HepG2 (cell line): ENCODE data around the gene PLCB1. TPM values are rescaled to one million over a fixed set of nuclear protein-coding genes. Genes with fewer than 3 reads are reported as not detected.

Source experiments
- ATAC-seq: fragments of 200-7000 bp; cut with Tn5 transposase; 3 replicates; pipeline ENCODE4 v1.9.1; 2020; ENCODE audit warnings: mild to moderate bottlenecking, moderate library complexity
- BruUV-seq: library from RNA; stranded (reverse); fragments of 400-500 nt; replicated peaks from 2 replicates; lab custom pipeline; 2021; lab: Mats Ljungman, UMichigan
- CTCF ChIA-PET: fragments of 300-600 bp; formaldehyde crosslinking; extraction: SDS; loops from one replicate; lab custom pipeline; 2021; ENCODE audit warnings: low total read pairs, inconsistent platforms, low intra/inter-chr PET ratio; lab: Yijun Ruan, JAX
- POLR2A ChIA-PET: fragments of 350-600 bp; sonication (Branson Sonifier 250); formaldehyde crosslinking; loops from one replicate; lab custom pipeline; 2020; ENCODE audit warnings: antibody characterized with exemption, inconsistent platforms; lab: Yijun Ruan, JAX
- DNase-seq: peaks from one replicate; pipeline ENCODE4 v3.0.0-alpha.2; 2015; ENCODE audit warnings: low spot score
- FAIRE-seq: peaks from 3 replicates; lab custom pipeline; 2011; peaks lifted over from hg19 to GRCh38; lab: Jason Lieb, UNC
- H2AFZ ChIP-seq: one replicate; pipeline ENCODE4 v1.6.1; 2011; ENCODE audit warnings: low read length, inconsistent platforms
- H3K27ac ChIP-seq: fragments of 300-600 bp; 3 replicates; pipeline ENCODE4 v1.8.0; 2011; ENCODE audit warnings: mixed run types, mild to moderate bottlenecking, mixed read lengths, low read length, inconsistent platforms; ENCODE audit not compliant: insufficient read depth; ENCODE audit errors: extremely low read length
- H3K27me3 ChIP-seq, 2 experiments: fragments of 200-600 bp in 1 of 2; 2 replicates in 1 of 2; 3 replicates in 1 of 2; pipeline versions ENCODE4 v1.6.0 to v1.8.0; 2011; ENCODE audit warnings: low read length in 2 of 2, mild to moderate bottlenecking in 2 of 2, moderate library complexity in 2 of 2, inconsistent platforms in 1 of 2; ENCODE audit not compliant: insufficient read depth in 2 of 2, control insufficient read depth in 1 of 2
- H3K36me3 ChIP-seq, 2 experiments: fragments of 200-600 bp in 1 of 2; replicated peaks in 1 of 2; 2 replicates in 1 of 2; 3 replicates in 1 of 2; pipeline versions ENCODE4 v1.5.1 to v1.8.0; 2011; ENCODE audit warnings: low read length in 2 of 2, inconsistent platforms in 1 of 2; ENCODE audit not compliant: insufficient read depth in 2 of 2, control insufficient read depth in 1 of 2
- H3K4me1 ChIP-seq: 2 replicates; pipeline ENCODE4 v1.5.1; 2012; ENCODE audit warnings: low read length, inconsistent platforms; ENCODE audit not compliant: insufficient read depth
- H3K4me2 ChIP-seq: 2 replicates; pipeline ENCODE4 v1.6.0; 2011; ENCODE audit warnings: low read depth, low read length, inconsistent platforms
- H3K4me3 ChIP-seq, 3 experiments: fragments of 200-600 bp in 1 of 3; sonication (generic), shearing (Covaris generic) in 1 of 3; replicated peaks in 1 of 3; 2 replicates each; pipeline ENCODE4 v1.5.1; 2011 to 2016; ENCODE audit warnings: low read length in 3 of 3, inconsistent platforms in 2 of 3, low read depth in 2 of 3, mild to moderate bottlenecking in 2 of 3, control low read depth in 1 of 3, mixed read lengths in 1 of 3; ENCODE audit not compliant: insufficient read depth in 1 of 3
- H3K79me2 ChIP-seq: one replicate; pipeline ENCODE4 v1.6.1; 2011; ENCODE audit warnings: low read length, inconsistent platforms; ENCODE audit not compliant: insufficient read depth
- H3K9ac ChIP-seq: 2 replicates; pipeline ENCODE4 v1.6.0; 2011; ENCODE audit warnings: mild to moderate bottlenecking, low read depth, low read length, inconsistent platforms; ENCODE audit not compliant: insufficient read depth
- H3K9me3 ChIP-seq: 2 replicates; pipeline ENCODE4 v1.5.1; 2012; ENCODE audit warnings: mild to moderate bottlenecking, low read length
- H4K20me1 ChIP-seq: 2 replicates; pipeline ENCODE4 v1.6.0; 2011; ENCODE audit warnings: inconsistent platforms, mild to moderate bottlenecking, low read length, moderate library complexity; ENCODE audit not compliant: insufficient read depth
- AKAP8 ChIP-seq: sonication (generic); formaldehyde crosslinking; IDR thresholded peaks from 2 replicates; pipeline ENCODE4 v1.5.1; 2020; ENCODE audit warnings: mild to moderate bottlenecking, missing genetic modification reagents
- CREM ChIP-seq, 2 experiments: sonication (generic) in 1 of 2; formaldehyde crosslinking in 1 of 2; IDR thresholded peaks; 2 replicates each; pipeline versions ENCODE4 v1.4.0 to v1.6.1; 2016 to 2020; ENCODE audit warnings: antibody characterized with exemption in 1 of 2, mild to moderate bottlenecking in 1 of 2, missing genetic modification reagents in 1 of 2
- EP300 ChIP-seq, 3 experiments: sonication (generic) in 1 of 3; formaldehyde crosslinking in 1 of 3; IDR thresholded peaks; 2 replicates each; pipeline versions ENCODE4 v1.5.1 to v1.6.1; 2011 to 2020; ENCODE audit warnings: low read depth in 2 of 3, low read length in 2 of 3, borderline replicate concordance in 1 of 3, improper control_type of control experiment in 1 of 3, mild to moderate bottlenecking in 1 of 3, missing genetic modification reagents in 1 of 3, moderate library complexity in 1 of 3
- FOXJ3 ChIP-seq: sonication (generic); formaldehyde crosslinking; IDR thresholded peaks from 2 replicates; pipeline ENCODE4 v1.4.0; 2020; ENCODE audit warnings: missing genetic modification reagents, mild to moderate bottlenecking, borderline replicate concordance
- GTF3A ChIP-seq: sonication (generic); formaldehyde crosslinking; conservative IDR thresholded peaks from 2 replicates; pipeline ENCODE4 v1.4.0; 2020; ENCODE audit warnings: mild to moderate bottlenecking, missing genetic modification reagents
- HDAC2 ChIP-seq: sonication (generic); formaldehyde crosslinking; IDR thresholded peaks from 2 replicates; pipeline ENCODE4 v1.4.0; 2020; ENCODE audit warnings: missing genetic modification reagents
- RAD51 ChIP-seq: fragments of 450-650 bp; IDR thresholded peaks from 2 replicates; pipeline ENCODE4 v1.6.1; 2016; ENCODE audit warnings: borderline replicate concordance
- RNF2 ChIP-seq: fragments of 450-650 bp; conservative IDR thresholded peaks from 2 replicates; pipeline ENCODE4 v1.6.1; 2016; ENCODE audit warnings: low read depth
- SALL2 ChIP-seq: sonication (generic); formaldehyde crosslinking; IDR thresholded peaks from 2 replicates; pipeline ENCODE4 v1.8.1; 2023; ENCODE audit warnings: mild to moderate bottlenecking, missing genetic modification reagents, inconsistent platforms
- SSRP1 ChIP-seq: IDR thresholded peaks from 2 replicates; pipeline ENCODE4 v1.6.1; 2016; ENCODE audit warnings: control low read depth
- ZFX ChIP-seq: sonication (generic); formaldehyde crosslinking; IDR thresholded peaks from 2 replicates; pipeline ENCODE4 v1.4.0; 2020; ENCODE audit warnings: mild to moderate bottlenecking, low read depth, missing genetic modification reagents, moderate library complexity
- ZNF207 ChIP-seq: fragments of 450-650 bp; IDR thresholded peaks from 2 replicates; pipeline ENCODE4 v1.6.1; 2016; ENCODE audit warnings: antibody characterized with exemption, borderline replicate concordance
- ZNF468 ChIP-seq: sonication (generic); formaldehyde crosslinking; IDR thresholded peaks from 2 replicates; pipeline ENCODE4 v1.8.0; 2022; ENCODE audit warnings: mild to moderate bottlenecking, moderate library complexity, missing genetic modification reagents
- ZNF607 ChIP-seq: sonication (generic); formaldehyde crosslinking; IDR thresholded peaks from 2 replicates; pipeline ENCODE4 v1.5.1; 2020; ENCODE audit warnings: missing genetic modification reagents, mild to moderate bottlenecking, borderline replicate concordance
- ZNF670 ChIP-seq: sonication (generic); formaldehyde crosslinking; IDR thresholded peaks from 2 replicates; pipeline ENCODE4 v1.8.0; 2022; ENCODE audit warnings: mild to moderate bottlenecking, missing genetic modification reagents, borderline replicate concordance
- ZSCAN25 ChIP-seq: sonication (generic); formaldehyde crosslinking; IDR thresholded peaks from 2 replicates; pipeline ENCODE4 v1.8.0; 2022; ENCODE audit warnings: mild to moderate bottlenecking, missing genetic modification reagents
- in situ Hi-C: cut with HindIII; loops from 2 replicates; pipeline ENCODE4 v1.10.0; 2017; ENCODE audit warnings: low pct_unique_long_range_greater_than_20kb; ENCODE audit not compliant: extremely low pct_ligation_motif_present
- intact Hi-C: fragments of 100-400 bp; cut with micrococcal nuclease; formaldehyde crosslinking; loops from one replicate; pipeline ENCODE4 v1.10.0; 2022; ENCODE audit not compliant: unreplicated experiment
- polyA plus RNA-seq, 8 experiments: library from polyadenylated mRNA; depleted of rRNA in 3 of 8; stranded (reverse) in 7 of 8; unstranded in 1 of 8; fragments of >200 nt; fragmentation: Illumina TruSeq in 4 of 8; extraction: Trizol in 4 of 8; gene quantifications; 2 replicates each; pipeline versions ENCODE4 v1.2.1 to v1.2.3, GENCODE V29; 2011 to 2016; ENCODE audit warnings: low read depth in 4 of 8, missing spikeins in 1 of 8, mixed read lengths in 1 of 8; ENCODE audit not compliant: insufficient read depth in 1 of 8
- total RNA-seq, 5 experiments: library from RNA; depleted of rRNA; stranded (reverse); fragments of >200 nt; fragmentation: Illumina TruSeq; extraction: Trizol; gene quantifications; 2 replicates each; pipeline ENCODE4 v1.2.3, GENCODE V29; 2016; ENCODE audit warnings: low read depth in 1 of 5
- TF ChIP-seq, protein P1 (sequence below): IDR thresholded peaks from 2 replicates; pipeline ENCODE4 v1.6.1; 2016; ENCODE audit warnings: low read depth, missing genetic modification reagents, missing compliant biosample characterization
- TF ChIP-seq, protein P2 (sequence below): sonication (generic); formaldehyde crosslinking; IDR thresholded peaks from 2 replicates; pipeline ENCODE4 v1.5.0; 2020; ENCODE audit warnings: missing genetic modification reagents
- TF ChIP-seq, protein P3 (sequence below): sonication (generic); formaldehyde crosslinking; IDR thresholded peaks from 2 replicates; pipeline ENCODE4 v1.4.0; 2020; ENCODE audit warnings: mild to moderate bottlenecking, missing genetic modification reagents

PLCB1 gene
- total and polyA plus RNA-seq, 2 of the 13 experiments (the other 11 are each of a cell fraction or from before 2014, with no cell fraction given) = 42.4 to 55.9 TPM

DNA sequence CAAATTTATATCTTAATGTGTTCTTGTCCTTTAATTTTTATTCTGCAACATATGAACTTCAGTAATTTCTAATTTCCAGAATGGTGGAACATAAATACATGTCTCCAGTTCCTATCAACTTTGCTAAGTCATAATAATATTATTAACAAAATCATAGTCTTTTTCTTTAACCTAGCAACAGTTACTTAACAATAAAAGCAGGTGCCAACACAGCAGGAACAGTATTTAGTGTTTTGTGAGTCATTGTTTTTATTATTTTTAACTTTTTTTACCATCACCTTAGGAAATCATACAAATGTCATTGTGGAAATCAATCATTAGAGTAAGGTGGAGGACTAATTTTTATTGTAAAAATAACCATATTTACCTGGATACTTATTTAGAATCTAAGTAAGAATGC is 133.5 kb downstream of the PLCB1 start:
- H3K9me3 ChIP-seq = no peaks in the 10 kb centered on the region
- in situ Hi-C loops (no loop called here), intact Hi-C loops (no loop called here)
- H3K27ac ChIP-seq = no peak overlapping the region
- H3K27me3 ChIP-seq = no peaks in the 10 kb centered on the region
- CTCF ChIA-PET = no interaction called here
- FAIRE-seq (no peak), DNase-seq (no peak), ATAC-seq (no peak)
- H2AFZ ChIP-seq = no peak overlapping the region
- H3K4me1 ChIP-seq = no peaks in the 10 kb centered on the region
- no peaks in the 10 kb centered on the region for H3K79me2 ChIP-seq
- no peak overlapping the region for H3K9ac ChIP-seq
- no TSS peak for BruUV-seq
- H4K20me1 ChIP-seq = no peaks in the 10 kb centered on the region; the same call in 1 of the 2 replicates
- H3K4me2 ChIP-seq = no peak overlapping the region
- POLR2A ChIA-PET = no interaction called here
- no peak for TF ChIP-seq SALL2 (CRISPR knock-in tag)
- TF ChIP-seq, protein P1, sequence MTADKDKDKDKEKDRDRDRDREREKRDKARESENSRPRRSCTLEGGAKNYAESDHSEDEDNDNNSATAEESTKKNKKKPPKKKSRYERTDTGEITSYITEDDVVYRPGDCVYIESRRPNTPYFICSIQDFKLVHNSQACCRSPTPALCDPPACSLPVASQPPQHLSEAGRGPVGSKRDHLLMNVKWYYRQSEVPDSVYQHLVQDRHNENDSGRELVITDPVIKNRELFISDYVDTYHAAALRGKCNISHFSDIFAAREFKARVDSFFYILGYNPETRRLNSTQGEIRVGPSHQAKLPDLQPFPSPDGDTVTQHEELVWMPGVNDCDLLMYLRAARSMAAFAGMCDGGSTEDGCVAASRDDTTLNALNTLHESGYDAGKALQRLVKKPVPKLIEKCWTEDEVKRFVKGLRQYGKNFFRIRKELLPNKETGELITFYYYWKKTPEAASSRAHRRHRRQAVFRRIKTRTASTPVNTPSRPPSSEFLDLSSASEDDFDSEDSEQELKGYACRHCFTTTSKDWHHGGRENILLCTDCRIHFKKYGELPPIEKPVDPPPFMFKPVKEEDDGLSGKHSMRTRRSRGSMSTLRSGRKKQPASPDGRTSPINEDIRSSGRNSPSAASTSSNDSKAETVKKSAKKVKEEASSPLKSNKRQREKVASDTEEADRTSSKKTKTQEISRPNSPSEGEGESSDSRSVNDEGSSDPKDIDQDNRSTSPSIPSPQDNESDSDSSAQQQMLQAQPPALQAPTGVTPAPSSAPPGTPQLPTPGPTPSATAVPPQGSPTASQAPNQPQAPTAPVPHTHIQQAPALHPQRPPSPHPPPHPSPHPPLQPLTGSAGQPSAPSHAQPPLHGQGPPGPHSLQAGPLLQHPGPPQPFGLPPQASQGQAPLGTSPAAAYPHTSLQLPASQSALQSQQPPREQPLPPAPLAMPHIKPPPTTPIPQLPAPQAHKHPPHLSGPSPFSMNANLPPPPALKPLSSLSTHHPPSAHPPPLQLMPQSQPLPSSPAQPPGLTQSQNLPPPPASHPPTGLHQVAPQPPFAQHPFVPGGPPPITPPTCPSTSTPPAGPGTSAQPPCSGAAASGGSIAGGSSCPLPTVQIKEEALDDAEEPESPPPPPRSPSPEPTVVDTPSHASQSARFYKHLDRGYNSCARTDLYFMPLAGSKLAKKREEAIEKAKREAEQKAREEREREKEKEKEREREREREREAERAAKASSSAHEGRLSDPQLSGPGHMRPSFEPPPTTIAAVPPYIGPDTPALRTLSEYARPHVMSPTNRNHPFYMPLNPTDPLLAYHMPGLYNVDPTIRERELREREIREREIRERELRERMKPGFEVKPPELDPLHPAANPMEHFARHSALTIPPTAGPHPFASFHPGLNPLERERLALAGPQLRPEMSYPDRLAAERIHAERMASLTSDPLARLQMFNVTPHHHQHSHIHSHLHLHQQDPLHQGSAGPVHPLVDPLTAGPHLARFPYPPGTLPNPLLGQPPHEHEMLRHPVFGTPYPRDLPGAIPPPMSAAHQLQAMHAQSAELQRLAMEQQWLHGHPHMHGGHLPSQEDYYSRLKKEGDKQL (CRISPR knock-in tag) = no peak
- no peak for TF ChIP-seq ZFX (CRISPR knock-in tag)
- no peak for TF ChIP-seq RAD51
- TF ChIP-seq RNF2 = no peak
- no peak for TF ChIP-seq AKAP8 (CRISPR knock-in tag)
- no peak for TF ChIP-seq SSRP1 (CRISPR knock-in tag)
- TF ChIP-seq ZSCAN25 (CRISPR knock-in tag) = no peak
- no peak for TF ChIP-seq ZNF468 (CRISPR knock-in tag)
- TF ChIP-seq, protein P2, sequence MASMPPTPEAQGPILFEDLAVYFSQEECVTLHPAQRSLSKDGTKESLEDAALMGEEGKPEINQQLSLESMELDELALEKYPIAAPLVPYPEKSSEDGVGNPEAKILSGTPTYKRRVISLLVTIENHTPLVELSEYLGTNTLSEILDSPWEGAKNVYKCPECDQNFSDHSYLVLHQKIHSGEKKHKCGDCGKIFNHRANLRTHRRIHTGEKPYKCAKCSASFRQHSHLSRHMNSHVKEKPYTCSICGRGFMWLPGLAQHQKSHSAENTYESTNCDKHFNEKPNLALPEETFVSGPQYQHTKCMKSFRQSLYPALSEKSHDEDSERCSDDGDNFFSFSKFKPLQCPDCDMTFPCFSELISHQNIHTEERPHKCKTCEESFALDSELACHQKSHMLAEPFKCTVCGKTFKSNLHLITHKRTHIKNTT (CRISPR knock-in tag) = no peak
- no peak for TF ChIP-seq EP300 (IDR thresholded peaks at IDR 0.05; ENCODE audit: low read depth in 2 of 2, low read length in 2 of 2)
- no peak for TF ChIP-seq EP300 (CRISPR knock-in tag; IDR thresholded peaks at IDR 0.05; ENCODE audit: borderline replicate concordance)
- TF ChIP-seq GTF3A (CRISPR knock-in tag) = no peak
- no peak for TF ChIP-seq ZNF207
- no peak for TF ChIP-seq FOXJ3
- no peak for TF ChIP-seq ZNF607 (CRISPR knock-in tag)
- TF ChIP-seq HDAC2 (CRISPR knock-in tag) = no peak
- TF ChIP-seq, protein P3, sequence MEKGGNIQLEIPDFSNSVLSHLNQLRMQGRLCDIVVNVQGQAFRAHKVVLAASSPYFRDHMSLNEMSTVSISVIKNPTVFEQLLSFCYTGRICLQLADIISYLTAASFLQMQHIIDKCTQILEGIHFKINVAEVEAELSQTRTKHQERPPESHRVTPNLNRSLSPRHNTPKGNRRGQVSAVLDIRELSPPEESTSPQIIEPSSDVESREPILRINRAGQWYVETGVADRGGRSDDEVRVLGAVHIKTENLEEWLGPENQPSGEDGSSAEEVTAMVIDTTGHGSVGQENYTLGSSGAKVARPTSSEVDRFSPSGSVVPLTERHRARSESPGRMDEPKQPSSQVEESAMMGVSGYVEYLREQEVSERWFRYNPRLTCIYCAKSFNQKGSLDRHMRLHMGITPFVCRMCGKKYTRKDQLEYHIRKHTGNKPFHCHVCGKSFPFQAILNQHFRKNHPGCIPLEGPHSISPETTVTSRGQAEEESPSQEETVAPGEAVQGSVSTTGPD = no peak
- TF ChIP-seq ZNF670 (CRISPR knock-in tag) = no peak
- TF ChIP-seq CREM (IDR thresholded peaks at IDR 0.05) = no peak
- TF ChIP-seq CREM (CRISPR knock-in tag; IDR thresholded peaks at IDR 0.05) = no peak
- H3K4me3 ChIP-seq = no peak overlapping the region
- H3K36me3 ChIP-seq = peaks cover 4% of the 10 kb centered on the region in 2 experiments; a peak in 3 of 5 replicates
